GM19397 (cell line): ENCODE measurements around the gene FBXO5.
A peak's percentile ranks its signal among the peaks of the same experiment; 100 is the strongest.
"Not testable (repeated sequence)": the region's sequence is repeated elsewhere in the genome, so short reads cannot be mapped to it uniquely, and the experiment has no call there.

Experiments
- ATAC-seq: cut with Tn5 transposase; IDR thresholded peaks from one replicate; pipeline ENCODE4 v1.9.1; 2021; ENCODE audit warnings: mild to moderate bottlenecking, moderate library complexity; ENCODE audit not compliant: unreplicated experiment

The FBXO5 gene

DNA sequence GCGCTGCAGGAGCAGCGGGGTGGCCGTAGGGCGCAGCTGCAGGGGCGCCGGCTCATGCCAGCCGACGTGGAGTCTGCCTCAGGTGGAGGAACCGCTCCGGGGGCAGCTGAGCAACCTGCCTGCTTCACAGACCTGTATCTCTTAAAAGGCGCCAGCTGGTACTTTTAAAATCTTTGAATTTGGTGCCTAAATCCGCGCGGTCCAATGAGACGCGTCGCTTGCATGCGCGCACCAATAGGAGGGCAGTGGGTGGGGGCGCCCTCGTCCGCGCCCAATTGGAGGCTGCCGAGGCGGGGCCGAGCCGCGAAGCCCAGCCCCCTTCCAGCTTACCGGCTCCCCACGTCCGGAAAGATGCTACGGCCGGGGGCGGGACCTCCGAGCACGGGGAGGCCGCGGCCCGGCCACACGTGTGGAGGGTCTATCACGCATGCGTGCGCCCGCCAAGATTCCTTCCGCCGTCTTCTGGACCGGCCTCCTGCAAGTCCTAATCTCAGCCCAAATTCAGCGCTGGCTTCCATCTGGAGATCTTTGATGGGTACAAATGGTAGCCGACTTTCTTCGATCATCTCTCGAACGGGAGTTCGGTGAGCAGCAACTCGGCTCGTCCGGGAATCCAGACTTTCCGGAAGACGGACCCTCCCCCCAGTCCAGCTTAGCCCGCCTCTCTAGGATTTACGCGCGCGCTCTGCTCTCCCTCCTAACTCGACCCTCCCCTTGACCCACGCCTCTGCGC lies at the start of gene FBXO5:
Gene FBXO5 (minus strand): TSS at position 138 of the 733 bp plus-strand sequence. CDS start 82 bp downstream, at position 56.
- peak; percentile 88 for ATAC-seq

- ATAC-seq = no peak
Measured at GRCh38 chr6:153032255-153032882, 49.5 kb upstream of the FBXO5 start.

DNA sequence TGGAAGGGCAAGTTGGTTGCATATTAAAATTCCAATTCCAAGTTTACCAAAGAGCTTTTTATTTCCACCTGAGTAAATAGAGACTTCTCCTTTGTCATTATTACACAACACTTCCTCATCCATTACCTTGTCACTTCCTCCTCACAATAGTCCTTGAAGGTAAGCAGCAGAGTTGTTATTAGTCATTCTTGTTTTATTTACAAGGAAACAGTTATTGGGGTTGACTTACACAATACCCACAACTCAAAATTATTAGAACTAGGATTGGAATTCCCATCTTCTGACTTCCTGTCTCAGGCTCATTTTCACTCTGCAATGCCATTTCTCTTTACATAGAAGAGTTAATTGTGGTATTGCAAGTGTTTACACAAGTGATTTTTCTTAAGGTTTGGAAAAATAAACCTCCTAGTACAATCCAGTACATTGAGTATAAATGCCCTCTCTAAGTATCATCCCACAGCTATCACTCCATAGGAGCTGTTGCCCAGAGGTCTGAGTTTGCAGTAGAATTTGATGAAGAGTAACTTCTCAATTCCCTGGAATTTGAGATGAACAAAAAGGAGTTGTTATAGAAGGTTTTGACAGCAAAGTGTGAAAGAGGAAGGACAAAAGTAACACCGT lies 48.6 kb upstream of the FBXO5 start:
- no peak for ATAC-seq

- no peak for ATAC-seq
Measured at GRCh38 chr6:153028963-153029362, 46.1 kb upstream of the FBXO5 start.

- ATAC-seq = no peak
Measured at GRCh38 chr6:153028286-153028685, 45.4 kb upstream of the FBXO5 start.

- no peak for ATAC-seq
Measured at GRCh38 chr6:153027480-153027879, 44.6 kb upstream of the FBXO5 start.

- peak; percentile 7 for ATAC-seq
Measured at GRCh38 chr6:153024709-153025017, 41.8 kb upstream of the FBXO5 start.

DNA sequence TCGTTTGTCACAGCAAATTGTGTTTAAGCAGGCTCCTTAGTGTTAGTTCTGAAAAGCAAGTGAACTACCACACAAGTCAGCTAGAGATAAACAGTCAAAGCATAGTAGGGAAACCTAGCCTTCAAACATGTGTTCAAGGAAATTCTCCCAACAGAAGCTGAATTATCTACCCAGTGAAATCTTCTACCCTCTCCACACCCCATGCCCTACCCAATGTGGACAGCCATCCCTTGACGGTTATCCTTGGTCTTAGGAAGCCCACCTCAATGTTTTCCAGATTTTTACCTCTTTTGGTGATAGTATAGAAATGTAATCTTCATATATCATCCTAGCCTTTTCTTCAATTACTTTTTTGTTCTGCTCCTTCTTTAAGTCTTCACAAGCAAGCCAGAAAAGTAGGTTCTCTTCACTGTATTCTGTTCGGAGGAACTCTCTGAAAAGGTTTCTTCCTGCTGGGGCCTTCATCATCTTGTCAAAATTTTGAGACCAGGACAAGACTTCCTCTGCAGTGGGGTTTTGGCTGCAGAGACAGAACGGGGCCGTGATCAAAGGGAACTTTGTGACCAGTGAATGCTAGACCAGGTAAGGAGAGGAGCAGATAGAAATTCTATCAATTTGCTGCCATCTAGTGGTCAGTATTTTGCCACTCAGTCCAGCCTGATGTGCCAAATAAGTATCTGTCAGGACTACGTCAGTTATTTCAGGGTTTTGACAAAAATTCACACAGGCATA lies 41.3 kb upstream of the FBXO5 start:
- ATAC-seq = peak; percentile 97

- no peak for ATAC-seq
Measured at GRCh38 chr6:153018355-153018754, 35.5 kb upstream of the FBXO5 start.

DNA sequence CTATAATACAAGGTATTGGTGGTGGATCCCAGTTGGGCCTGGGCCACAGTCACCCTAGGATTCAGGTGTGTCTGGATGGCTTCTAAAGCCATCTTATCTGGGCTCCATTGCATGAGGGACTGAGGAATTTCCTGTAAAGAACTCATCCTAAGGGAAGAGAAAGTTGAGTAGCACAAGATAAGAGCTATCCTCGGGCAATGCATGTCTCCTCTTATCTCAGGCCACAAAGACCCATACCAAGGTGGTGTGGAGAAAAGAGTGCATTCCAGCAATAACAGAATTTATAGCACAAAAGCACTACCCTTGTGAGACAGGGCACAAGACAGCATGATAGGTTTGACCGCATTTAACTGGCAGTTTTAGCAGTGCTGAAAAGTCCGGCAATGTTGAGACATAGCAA lies 34.0 kb upstream of the FBXO5 start:
- ATAC-seq = no peak

- no peak for ATAC-seq
Measured at GRCh38 chr6:153015094-153015640, 32.3 kb upstream of the FBXO5 start.

GRCh38 chr6:153013438-153013837 lies 30.6 kb upstream of the FBXO5 start:
- no peak for ATAC-seq

- ATAC-seq = no peak
Measured at GRCh38 chr6:153012856-153013255, 30.0 kb upstream of the FBXO5 start.

GRCh38 chr6:153003366-153003690 lies 20.5 kb upstream of the FBXO5 start:
- ATAC-seq = no peak

- ATAC-seq = peak; percentile 97
Measured at GRCh38 chr6:153002613-153003365, 19.9 kb upstream of the FBXO5 start, which contains the start of gene MTRF1L. Gene MTRF1L (minus strand): TSS chr6:153002709. CDS start chr6:153002685, 24 bp downstream.

GRCh38 chr6:153001767-153002612 lies 19.1 kb upstream of the FBXO5 start:
- peak; percentile 27 for ATAC-seq

DNA sequence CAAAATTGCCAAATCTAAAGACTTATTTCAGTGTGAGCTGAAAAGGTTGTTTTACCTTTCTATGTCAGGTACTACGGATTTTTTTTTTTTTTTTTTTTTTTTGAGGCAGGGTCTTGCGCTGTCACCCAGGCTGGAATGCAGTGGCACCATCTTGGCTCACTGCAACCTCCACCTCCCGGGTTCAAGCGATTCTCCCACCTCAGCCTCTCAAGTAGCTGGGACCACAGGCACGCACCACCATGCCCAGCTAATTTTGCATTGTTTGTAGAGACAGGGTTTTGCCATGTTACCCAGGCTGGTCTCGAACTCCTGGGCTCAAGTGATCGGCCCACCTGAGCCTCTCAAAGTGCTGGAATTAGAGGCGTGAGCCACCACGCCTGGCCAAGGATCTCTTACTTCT lies 17.9 kb upstream of the FBXO5 start:
- not testable (repeated sequence) for ATAC-seq

DNA sequence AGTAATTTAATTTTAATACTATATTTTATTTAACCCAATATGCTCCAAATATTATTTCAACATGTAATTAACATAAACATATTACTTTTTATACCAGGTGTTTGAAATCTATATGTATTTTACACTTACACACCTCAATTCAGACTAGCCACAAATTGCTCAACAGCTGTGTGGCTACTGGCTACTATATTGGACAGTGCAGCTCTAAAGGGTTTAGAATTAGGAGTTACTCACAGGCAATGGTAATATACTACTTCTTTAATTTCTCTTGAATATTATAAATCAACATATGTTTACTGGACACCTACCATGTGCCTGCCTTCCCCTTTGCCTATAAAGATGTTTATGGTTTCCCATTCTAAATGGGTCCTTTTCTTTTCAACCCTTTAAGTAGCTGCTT lies 17.4 kb upstream of the FBXO5 start:
- no peak for ATAC-seq

- not testable (repeated sequence) for ATAC-seq
Measured at GRCh38 chr6:152999538-152999937, 16.7 kb upstream of the FBXO5 start.

GRCh38 chr6:152993847-152994246 lies 11.0 kb upstream of the FBXO5 start:
- ATAC-seq = no peak
